IPS-20b (cell line): ENCODE measurements around the gene PRSS56.

Source experiments
- H3K27ac ChIP-seq: one replicate; pipeline ENCODE4 v1.5.1; 2013; ENCODE audit warnings: low read length
- H3K27me3 ChIP-seq: 2 replicates; pipeline ENCODE4 v1.6.1; 2013; ENCODE audit warnings: mild to moderate bottlenecking, low read length, inconsistent platforms; ENCODE audit not compliant: insufficient read depth
- H3K36me3 ChIP-seq: 2 replicates; pipeline ENCODE4 v1.6.1; 2013; ENCODE audit warnings: low read depth, mild to moderate bottlenecking, inconsistent platforms, low read length, moderate library complexity; ENCODE audit not compliant: insufficient read depth
- H3K4me1 ChIP-seq: 2 replicates; pipeline ENCODE4 v1.6.1; 2013; ENCODE audit warnings: mild to moderate bottlenecking, control low read depth, inconsistent platforms, low read length, moderate library complexity; ENCODE audit not compliant: insufficient read depth
- H3K4me3 ChIP-seq: 2 replicates; pipeline ENCODE4 v1.5.1; 2013; ENCODE audit warnings: mild to moderate bottlenecking, low read length, inconsistent platforms
- H3K9ac ChIP-seq: 2 replicates; pipeline ENCODE4 v1.6.1; 2013; ENCODE audit warnings: low read depth, mild to moderate bottlenecking, inconsistent platforms, low read length, moderate library complexity
- H3K9me3 ChIP-seq: 2 replicates; pipeline ENCODE4 v1.6.1; 2013; ENCODE audit warnings: mild to moderate bottlenecking, low read depth, low read length, inconsistent platforms; ENCODE audit not compliant: insufficient read depth

Gene PRSS56

GRCh38 chr2:232541195-232541960 is 21.2 kb downstream of the PRSS56 start:
- Histone ChIP-seq H3K27me3 (no peaks in the 10 kb centered on the region; the same call in 1 of the 2 replicates), H3K9me3 (no peaks in the 10 kb centered on the region)

GRCh38 chr2:232541961-232542714 is 21.9 kb downstream of the PRSS56 start:
- Histone ChIP-seq H3K9ac (no peak overlapping the region), H3K4me3 (no peak overlapping the region), H3K27me3 (no peaks in the 10 kb centered on the region; the same call in 1 of the 2 replicates), H3K9me3 (no peaks in the 10 kb centered on the region), H3K27ac (no peak overlapping the region), H3K4me1 (peaks cover 9% of the 10 kb centered on the region; the same call in 1 of the 2 replicates), H3K36me3 (peaks cover 8% of the 10 kb centered on the region)

More at GRCh38 chr2:232541195-232541960, 21.2 kb downstream of the PRSS56 start:
- Histone ChIP-seq H3K9ac (no peak overlapping the region), H3K4me3 (no peak overlapping the region), H3K36me3 (peaks cover 1% of the 10 kb centered on the region), H3K4me1 (peaks cover 9% of the 10 kb centered on the region; the same call in 1 of the 2 replicates), H3K27ac (no peak overlapping the region)

GRCh38 chr2:232542715-232543467 is 22.7 kb downstream of the PRSS56 start:
- Histone ChIP-seq H3K27me3 (no peaks in the 10 kb centered on the region; the same call in 1 of the 2 replicates), H3K9ac (no peak overlapping the region), H3K4me1 (peaks cover 9% of the 10 kb centered on the region; the same call in 1 of the 2 replicates), H3K4me3 (no peak overlapping the region), H3K36me3 (peaks cover 15% of the 10 kb centered on the region), H3K9me3 (no peaks in the 10 kb centered on the region), H3K27ac (no peak overlapping the region)

- H3K36me3 ChIP-seq = peaks cover 15% of the 10 kb centered on the region
- H3K4me3 ChIP-seq = no peak overlapping the region
- H3K9ac ChIP-seq = no peak overlapping the region
- H3K9me3 ChIP-seq = no peaks in the 10 kb centered on the region
- H3K27me3 ChIP-seq = no peaks in the 10 kb centered on the region; the same call in 1 of the 2 replicates
- H3K27ac ChIP-seq = no peak overlapping the region
- H3K4me1 ChIP-seq = peaks cover 5% of the 10 kb centered on the region; the same call in 1 of the 2 replicates
These were observed 23.3 kb downstream of the PRSS56 start for GRCh38 chr2:232543491-232543890.

GRCh38 chr2:232543928-232544631 is 23.9 kb downstream of the PRSS56 start:
- Histone ChIP-seq H3K27ac (no peak overlapping the region), H3K9me3 (no peaks in the 10 kb centered on the region), H3K4me3 (no peak overlapping the region)

GRCh38 chr2:232544674-232545073 is 24.5 kb downstream of the PRSS56 start:
- no peak overlapping the region for H3K9ac ChIP-seq
- H3K27ac ChIP-seq = no peak overlapping the region
- H3K4me1 ChIP-seq = no peaks in the 10 kb centered on the region; the same call in 1 of the 2 replicates
- H3K36me3 ChIP-seq = peaks cover 15% of the 10 kb centered on the region
- H3K9me3 ChIP-seq = no peaks in the 10 kb centered on the region
- no peaks in the 10 kb centered on the region; the same call in 1 of the 2 replicates for H3K27me3 ChIP-seq
- H3K4me3 ChIP-seq = no peak overlapping the region

More at GRCh38 chr2:232543928-232544631, 23.9 kb downstream of the PRSS56 start:
- Histone ChIP-seq H3K36me3 (peaks cover 15% of the 10 kb centered on the region), H3K27me3 (no peaks in the 10 kb centered on the region; the same call in 1 of the 2 replicates), H3K4me1 (peaks cover 3% of the 10 kb centered on the region; the same call in 1 of the 2 replicates), H3K9ac (no peak overlapping the region)

- Histone ChIP-seq H3K4me3 (no peak overlapping the region), H3K36me3 (peaks cover 15% of the 10 kb centered on the region), H3K9ac (no peak overlapping the region)
These were observed 25.6 kb downstream of the PRSS56 start for GRCh38 chr2:232545511-232546375.

GRCh38 chr2:232547991-232548390 is 27.8 kb downstream of the PRSS56 start:
- peaks cover 19% of the 10 kb centered on the region for H3K36me3 ChIP-seq
- no peak overlapping the region for H3K27ac ChIP-seq
- no peak overlapping the region for H3K4me3 ChIP-seq
- H3K27me3 ChIP-seq = no peaks in the 10 kb centered on the region
- no peaks in the 10 kb centered on the region for H3K9me3 ChIP-seq
- no peak overlapping the region for H3K9ac ChIP-seq
- peaks cover 7% of the 10 kb centered on the region for H3K4me1 ChIP-seq

More at GRCh38 chr2:232545511-232546375, 25.6 kb downstream of the PRSS56 start:
- Histone ChIP-seq H3K4me1 (no peaks in the 10 kb centered on the region), H3K9me3 (no peaks in the 10 kb centered on the region), H3K27ac (no peak overlapping the region), H3K27me3 (no peaks in the 10 kb centered on the region)

GRCh38 chr2:232549655-232550353 is 29.6 kb downstream of the PRSS56 start:
- H3K4me3 ChIP-seq = peak overlapping the region; percentile 89
- no peaks in the 10 kb centered on the region for H3K27me3 ChIP-seq
- H3K4me1 ChIP-seq = peaks cover 7% of the 10 kb centered on the region
- peak overlapping the region; percentile 84 for H3K27ac ChIP-seq
- no peaks in the 10 kb centered on the region for H3K9me3 ChIP-seq
- H3K36me3 ChIP-seq = peaks cover 26% of the 10 kb centered on the region
- peak overlapping the region; percentile 95 for H3K9ac ChIP-seq
